ENCODE measurements around the gene MCF2L2.

- no peak for TF ChIP-seq POLR2AphosphoS5 (IDR thresholded peaks at IDR 0.05; ENCODE audit: borderline replicate concordance, low read depth, low read length)
- TF ChIP-seq EZH2 (IDR thresholded peaks at IDR 0.05), result no peak
These were observed 199.2 kb downstream of the MCF2L2 start for GRCh38 chr3:183229178-183229577.

Data from SK-N-MC (cell line).